HT1080 (cell line): Measurements from ENCODE around the gene OVCA2. TPM values are rescaled to one million over a fixed set of nuclear protein-coding genes. Genes with fewer than 3 reads are reported as not detected.

Experiments
- DNase-seq: peaks from one replicate; pipeline ENCODE4 v3.0.0-alpha.2; 2015; ENCODE audit warnings: low read depth
- polyA plus RNA-seq, 2 experiments: library from polyadenylated mRNA; depleted of rRNA; stranded (reverse); fragments of >200 nt; gene quantifications; 2 replicates each; pipeline ENCODE4 v1.2.3, GENCODE V29; 2015
- total RNA-seq: library from RNA; depleted of rRNA; stranded (reverse); fragments of >200 nt; shearing (Covaris generic); gene quantifications from 2 replicates; pipeline ENCODE4 v1.2.3, GENCODE V29; 2014; rRNA removed

Gene OVCA2
- total RNA-seq, result 44.3 and 54.9 TPM in 2 replicates
- 37.9 and 50.1 TPM in 2 replicates for polyA plus RNA-seq (2015; cell fraction: cytosol; rRNA removed)
- polyA plus RNA-seq (2015; cell fraction: nucleus; rRNA removed), result 17.9 and 21.2 TPM in 2 replicates

DNA sequence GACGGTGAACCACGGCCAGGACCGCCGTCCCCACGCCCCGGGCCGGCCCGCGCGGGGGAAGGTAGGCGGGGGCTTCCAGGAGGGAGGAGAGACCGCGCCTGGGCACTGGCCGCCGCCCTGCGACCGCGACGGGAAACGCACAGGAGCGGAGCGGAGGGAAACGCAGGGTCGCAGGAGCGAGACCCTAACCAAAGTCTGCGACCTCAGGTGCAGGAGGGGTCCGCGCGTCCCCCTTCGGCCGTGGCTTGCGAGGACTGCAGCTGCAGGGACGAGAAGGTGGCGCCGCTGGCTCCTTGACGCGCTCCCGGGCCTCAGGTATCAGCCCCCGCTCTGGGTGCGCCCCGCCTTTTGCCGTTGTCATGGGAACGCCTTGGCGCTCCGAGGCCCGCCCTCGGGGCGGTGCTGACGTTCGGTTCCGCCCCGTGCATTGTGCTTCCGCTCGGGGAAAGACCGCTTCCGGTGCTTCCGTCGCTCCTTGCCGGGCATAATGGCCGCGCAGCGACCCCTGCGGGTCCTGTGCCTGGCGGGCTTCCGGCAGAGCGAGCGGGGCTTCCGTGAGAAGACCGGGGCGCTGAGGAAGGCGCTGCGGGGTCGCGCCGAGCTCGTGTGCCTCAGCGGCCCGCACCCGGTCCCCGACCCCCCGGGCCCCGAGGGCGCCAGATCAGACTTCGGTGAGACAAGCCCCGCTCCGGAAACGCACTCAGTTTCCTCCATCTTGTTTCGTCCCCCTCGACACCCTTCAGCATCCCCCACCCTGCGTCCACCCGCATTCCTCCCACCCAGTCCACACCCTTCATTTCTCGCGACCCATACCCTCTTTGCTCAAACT lies at the start of gene OVCA2:
TSS of gene OVCA2 (plus strand) at position 462 of the 829 bp plus-strand sequence. CDS start at position 488, 26 bp downstream.
- peak; percentile 90 for DNase-seq

DNA sequence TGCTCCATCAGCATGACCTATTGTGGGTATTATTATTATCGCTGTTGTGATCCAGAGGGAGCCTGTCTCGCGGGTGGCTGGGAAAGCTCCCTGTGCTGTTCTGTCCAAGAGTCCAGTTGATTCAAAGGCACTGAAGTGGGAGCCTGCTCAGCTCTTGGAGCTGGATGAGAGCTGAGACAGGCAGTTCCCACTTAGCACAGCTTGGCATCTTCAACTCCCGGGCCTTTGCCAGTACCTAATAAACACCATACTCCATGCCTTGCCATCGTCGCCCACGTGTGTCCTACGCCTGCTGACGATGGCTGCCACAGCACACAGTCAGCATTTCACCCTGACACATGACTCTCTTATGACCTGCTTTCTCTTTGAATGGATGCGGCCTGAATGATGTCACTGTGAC lies 49.3 kb upstream of the OVCA2 start:
- no peak for DNase-seq

DNA sequence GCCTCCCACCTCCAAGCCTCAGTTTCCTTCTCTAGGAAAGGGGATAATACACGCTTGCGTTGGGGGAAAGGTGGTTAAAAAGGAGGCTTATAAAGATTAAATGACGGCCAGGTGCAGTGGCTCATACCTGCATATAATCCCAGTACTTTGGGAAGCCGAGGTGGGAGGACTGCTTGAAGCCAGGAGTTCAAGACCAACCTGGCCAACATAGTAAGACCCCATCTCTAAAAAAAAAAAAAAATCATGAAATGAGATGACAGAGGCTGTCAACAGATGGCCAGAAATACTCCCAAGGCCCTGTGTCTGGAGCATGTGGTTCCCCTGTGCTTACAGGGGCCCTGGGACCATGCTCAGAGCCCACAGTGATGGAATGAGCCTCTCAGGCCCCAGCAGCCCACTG lies 47.1 kb upstream of the OVCA2 start:
- no peak for DNase-seq

DNA sequence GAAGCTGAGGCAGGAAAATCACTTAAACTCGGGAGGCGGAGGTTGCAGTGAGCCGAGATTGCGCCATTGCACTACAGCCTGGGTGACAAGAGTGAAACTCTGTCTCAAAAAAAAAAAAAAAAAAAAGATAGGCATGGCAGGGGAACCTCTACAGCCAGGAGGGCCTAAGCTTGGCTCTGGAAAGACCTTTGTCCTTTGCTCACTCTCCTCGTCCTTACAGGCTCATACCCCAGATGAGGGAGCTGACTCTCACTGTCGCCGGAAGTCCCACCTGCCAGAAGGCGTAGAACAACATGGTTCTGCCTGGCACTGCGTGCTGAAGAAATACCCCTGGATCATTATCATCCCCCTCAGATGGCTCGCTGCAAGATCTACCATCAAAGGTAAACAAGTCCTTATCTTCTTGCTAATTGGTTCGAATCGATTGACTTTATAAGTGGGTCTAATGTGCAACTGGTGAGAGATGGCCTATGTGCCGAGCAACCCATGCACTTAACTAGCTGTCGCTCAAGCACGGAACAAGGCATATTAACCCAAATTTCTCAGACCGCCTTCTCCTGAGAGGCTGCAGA lies 46.4 kb upstream of the OVCA2 start:
- no peak for DNase-seq

DNA sequence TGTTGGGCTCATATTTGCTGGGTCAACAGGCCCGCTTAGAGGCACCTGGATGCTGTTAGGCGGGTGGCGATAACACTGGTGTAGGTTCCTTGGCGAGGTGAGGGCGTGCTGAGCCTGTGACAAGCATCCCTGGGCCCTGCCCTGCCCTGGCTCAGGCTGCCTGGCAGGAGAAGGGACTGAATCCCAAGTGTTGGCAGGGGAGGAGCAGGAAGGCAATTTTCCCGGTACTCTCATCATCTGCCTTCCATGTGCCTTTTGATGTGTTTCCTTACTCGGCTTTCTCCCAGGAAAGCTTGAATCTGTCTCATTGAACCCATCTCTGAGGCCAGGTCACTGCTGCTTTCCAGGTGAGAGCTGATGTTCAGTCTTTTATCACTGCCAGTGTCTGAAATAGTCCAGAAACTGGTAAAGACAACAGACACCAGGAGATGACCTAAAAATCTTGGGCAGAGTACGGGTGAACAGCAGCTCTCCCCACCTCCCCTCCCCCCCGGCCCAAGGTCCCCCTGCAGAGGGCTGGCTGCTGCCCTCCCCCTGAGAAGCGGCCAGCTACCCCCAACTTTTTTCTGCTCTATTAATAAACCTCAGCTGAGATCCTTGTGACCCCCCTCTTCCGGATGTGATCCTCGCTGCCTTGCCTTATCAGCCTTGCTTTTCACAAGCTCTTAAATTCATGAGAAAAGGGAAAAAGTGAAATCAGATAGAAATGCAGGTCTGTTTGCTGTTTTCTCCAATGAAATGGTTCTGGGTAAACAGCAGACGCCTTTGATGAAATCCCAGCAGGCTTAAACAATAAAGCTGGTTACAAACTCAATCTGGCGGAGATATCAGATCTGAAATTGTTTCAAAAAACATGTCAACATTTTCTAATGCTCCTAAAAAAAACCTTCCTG lies 45.7 kb upstream of the OVCA2 start:
- no peak for DNase-seq

DNA sequence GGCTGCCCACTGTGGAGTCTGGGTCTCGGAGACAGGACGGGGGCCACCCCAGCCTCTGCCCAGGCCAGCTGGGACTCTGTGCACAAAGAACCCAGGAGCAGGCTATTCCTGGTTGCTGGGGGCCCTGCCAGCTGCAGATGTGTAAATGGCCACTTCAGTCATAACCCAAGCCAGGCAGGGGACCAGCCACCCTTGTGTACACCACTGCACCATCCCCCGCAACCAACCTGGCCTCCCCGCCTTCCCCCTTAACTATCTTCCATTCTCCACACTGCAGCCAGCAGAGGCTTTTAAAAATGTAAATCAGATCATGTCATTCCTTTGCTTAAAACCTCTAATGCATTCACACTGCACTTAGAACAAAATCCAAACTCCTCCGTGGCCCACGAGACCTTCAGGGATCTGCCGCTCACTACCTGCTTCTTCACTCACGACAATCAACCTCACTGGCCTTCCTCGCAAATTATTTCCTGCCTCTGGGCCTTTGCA lies 45.0 kb upstream of the OVCA2 start:
- no peak for DNase-seq

DNA sequence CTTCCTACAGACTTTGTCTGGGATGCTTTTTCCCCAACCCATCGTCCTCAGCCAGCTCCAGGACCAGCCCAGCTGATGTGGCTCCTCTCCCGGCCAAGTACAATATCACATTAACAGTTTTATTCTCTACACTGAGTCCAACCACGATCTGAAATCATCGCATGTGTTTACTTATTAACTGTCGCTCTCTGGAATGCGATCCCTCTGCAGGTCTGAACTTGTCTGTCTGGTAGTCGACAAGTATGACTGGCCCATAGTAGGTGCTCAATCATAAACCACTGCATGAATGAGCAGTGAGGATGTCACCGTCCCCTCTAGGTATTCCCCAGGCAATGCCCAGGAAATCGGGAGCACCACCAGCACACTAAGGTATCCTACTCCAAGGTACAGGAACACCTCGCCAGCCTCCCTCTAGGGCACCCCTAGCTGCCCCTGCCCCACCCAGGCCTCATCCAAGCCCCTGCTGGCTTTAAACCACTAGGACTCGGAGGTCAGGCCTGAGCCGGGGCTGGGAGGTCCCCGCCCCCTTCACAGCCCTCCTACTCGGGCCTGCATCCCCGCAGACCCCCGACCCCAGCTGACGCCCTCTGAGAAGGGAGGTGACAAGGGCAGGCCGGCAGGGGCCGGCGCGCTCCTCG lies 44.4 kb upstream of the OVCA2 start:
- no peak for DNase-seq

DNA sequence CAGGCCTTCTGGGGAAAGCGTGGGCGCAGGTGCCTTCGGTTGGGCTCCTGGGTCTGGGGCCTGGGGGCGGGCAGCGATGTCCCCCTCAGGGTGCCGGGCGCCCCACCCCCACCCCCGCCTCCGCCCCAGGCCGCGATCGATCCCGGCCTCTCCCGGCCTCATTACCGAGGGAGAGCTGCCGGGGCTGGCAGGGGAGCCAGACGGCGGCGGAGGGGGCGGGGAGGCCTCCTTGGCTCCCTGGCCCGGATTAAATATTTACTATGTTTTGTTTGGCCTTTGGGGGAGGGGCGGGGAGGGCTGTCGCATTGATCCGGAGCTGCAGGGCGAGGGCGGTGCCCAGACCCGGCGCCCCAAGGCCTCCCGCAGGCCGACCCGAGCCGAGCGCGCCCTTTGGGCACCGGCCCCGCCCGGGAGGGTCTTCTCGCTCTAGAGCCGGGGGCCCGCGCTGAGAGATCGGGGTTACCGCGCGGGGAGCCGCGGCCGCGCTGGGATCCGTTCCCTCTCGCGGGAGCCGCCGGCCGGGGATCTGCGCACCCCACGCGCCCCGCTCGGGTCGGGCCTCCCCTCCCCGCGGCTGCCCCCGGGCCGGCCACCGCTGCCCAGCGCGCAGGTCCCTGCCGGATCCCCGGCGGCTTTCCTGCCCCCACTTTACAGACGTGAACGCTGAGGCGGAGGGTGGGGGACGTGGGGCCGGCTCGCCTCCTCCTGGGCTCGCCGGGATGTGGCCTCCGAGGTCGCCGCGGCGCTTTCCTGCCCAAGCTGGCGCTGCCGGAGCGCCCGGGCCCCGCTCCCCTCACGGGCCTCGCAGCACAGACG lies 43.7 kb upstream of the OVCA2 start:
- no peak for DNase-seq

DNA sequence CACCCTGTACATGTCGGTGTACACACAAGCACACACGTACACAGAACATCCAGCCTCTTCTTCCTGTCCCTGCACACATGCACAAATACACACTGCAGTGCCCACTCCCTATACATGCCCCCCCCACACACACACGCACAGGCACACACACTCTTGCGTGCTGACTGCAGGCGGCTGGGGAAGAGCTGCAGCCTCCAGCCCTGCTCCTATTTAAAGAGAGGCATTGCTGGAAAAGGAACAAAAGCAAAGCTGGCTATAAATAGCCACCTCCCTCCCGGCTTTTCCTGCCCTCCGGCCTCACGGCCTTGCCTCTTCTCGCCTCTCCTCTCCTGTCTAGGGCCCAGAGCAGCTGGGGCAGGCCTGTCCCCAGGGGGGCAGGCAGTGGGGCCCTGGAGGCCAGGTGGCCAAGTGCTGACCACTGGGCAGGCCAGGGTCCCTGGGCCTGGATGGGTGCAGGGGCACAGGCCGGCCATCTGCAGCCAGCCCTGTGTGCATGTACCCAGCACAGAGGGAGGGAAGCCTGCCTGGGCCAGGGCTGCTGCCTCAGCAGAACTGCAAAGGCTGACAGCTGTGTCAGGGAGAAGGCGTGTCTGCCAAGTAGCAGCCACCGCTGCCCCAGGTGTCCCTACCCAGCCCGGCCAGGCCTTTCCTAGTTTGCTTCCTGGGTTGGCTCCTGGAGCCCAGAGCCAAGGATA lies 42.1 kb upstream of the OVCA2 start:
- no peak for DNase-seq

DNA sequence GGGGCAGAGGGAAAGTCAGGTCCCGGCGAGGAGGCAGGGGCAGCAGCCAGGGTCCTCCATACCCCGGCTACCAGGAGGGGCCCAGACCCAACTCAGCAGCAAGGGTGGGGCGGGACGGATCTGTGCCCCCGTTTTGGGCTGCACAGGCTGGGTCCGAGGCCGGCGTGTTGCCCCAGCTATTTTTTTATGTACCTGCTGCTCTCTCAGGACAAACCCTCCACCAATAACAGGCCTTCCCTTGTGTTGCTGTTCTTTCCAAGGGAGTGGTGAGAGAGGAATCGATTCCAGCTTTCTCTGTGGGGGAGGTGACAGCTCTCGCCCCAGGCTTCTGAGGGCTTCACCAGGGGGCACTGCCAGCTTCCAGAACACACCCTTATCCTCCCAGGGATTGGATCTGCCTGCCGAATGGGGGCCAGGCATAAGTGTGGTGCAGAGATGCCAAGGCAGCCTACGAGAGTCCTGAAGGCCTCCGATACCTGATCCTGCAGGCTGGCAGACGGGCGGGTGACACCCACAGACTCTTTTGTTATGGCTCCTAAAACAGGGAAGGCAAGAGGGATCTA lies 39.0 kb upstream of the OVCA2 start:
- DNase-seq, result no peak

DNA sequence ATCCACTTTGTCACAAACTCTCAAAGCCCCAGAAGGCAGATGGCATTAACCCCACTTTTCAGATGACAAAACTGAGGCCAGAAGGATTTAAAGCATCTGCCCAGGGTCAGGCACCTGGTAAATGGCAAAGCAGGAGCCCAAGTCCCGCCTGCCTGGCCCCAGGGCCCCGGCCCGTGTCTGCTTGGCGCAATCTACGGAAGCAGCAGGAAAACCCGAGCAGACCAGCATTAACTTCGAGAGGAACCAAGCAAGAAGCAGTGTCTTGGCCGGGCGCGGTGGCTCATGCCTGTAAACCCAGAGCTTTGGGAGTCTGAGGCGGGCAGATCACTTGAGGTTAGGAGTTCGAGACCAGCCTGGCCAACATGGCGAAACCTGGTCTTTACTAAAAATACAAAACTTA lies 38.3 kb upstream of the OVCA2 start:
- DNase-seq, result no peak

DNA sequence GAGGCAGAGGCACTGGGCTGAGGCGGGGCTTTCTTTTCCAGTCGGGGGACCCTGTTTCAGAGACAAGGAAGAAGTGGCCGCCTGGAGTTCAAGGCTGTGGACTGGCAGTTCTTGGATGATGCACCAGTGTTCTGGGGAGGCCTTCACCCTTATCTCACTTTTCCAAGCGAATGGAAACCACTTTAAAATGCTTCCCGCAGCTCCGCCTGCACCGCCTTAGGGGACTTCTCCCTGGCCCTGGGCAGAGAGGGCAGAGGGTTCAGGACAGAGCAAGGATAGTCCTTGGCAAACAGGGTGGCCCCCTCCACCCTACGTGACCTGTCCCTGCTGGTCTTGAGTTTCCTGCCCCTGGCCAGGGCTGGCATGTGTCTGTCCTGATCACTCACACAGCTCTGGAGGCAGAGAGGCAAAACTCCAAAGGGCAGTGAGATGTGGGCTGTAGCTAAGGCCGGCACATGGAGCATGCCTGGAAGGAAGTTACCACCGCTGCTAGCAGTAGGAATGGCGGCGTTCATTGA lies 37.3 kb upstream of the OVCA2 start:
- DNase-seq, result no peak

DNA sequence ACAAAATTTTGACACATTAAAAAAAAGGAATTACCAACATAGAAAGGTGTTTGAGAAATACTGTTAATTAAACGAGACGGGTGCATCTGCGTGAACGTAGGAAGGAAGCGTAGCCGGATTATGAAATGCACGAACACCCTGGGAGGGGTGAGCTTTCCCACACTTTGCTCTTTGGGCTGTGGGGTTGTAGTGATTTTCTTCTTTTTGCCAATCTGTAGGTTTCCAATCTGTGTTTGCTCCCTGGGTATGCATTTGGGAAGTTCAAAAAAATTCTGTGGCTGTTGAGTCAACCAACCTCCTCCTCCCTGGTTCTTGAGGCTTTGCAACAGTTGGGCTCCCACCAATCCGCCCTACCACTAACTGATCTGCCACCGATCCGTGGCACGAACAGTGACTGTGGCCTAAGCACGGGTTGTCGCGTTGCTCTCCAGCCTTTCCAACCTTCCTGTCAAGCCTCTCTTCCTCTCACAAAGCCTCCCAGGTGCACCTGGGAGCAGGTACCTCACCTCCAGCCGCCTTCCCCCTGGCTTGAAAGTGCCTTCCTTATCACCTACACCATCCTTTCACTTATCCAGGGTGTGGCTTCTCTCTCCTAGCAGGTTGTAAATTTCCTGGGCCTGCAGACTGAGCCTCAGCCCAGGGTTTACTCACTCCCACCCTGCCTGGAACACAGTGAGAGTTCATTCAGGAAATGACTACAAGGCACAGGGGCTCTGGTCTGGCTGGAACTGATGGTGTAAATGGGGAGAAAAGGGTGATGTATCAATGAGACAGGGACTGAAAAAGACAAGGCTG lies 33.3 kb upstream of the OVCA2 start:
- peak; percentile 52 for DNase-seq

DNA sequence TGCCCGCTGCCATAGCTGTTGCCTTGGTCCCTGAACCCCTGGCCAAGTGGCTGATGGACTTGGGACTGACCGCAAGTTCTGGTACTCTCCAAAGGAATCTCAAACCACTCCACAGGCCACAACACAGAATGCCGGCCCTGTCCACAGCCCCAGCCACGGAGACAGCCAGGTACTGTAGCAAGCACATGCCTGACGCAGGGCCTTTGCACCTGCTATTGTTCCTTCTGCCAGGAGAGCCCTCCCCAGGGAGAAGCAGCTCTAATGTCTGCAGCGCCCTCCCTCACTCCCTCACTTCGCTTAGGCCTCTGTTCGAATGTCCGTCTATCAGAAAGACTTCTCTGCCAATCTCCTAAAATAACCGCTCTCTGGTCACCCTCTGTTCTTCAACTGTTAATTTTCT lies 32.1 kb upstream of the OVCA2 start:
- DNase-seq, result no peak

DNA sequence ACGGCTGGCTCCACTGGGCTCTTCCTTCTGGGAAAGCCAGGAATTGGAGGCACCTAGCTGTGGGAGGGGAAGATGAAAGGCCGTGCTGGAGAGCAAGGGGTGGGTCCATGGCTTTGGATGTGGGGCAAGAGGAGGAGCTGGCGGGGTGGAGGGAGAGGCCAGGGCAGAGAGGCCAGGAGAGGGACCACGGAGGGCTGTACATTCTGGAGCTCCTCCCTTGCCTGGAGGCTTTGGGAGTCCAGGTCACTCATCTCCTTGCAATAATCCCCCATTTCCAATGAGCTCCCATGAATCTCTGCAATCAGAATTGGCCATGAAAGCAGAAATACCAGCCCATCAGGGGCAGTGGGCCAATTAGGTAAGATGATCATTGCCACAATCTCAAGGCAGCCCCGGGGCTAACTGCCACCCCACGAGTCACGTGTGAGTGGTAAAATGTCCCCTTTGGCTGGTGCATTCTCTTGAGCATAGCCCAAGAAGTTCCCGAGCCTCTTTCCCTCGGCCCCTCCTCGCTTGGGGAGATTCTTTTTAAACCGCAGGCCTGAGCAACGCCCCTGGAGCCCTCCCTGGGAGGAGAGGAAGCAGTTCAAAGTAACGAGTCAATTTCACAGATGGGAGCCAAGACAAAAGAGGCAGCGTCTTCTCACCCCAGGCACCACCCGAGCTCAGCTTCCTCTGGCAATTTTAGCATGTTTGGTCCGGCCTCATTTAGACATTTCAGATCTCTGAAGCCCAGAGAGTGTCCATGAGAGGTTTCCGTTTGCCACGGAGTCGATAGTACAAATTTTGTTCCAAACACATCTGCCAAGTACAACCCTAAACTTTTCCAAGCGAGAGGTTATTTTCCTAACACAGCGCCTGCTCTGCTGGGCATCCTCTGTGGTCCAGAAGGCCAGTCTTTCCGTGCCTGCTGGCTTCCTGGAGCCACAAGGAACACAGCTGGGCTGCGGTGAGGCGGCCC lies 30.1 kb upstream of the OVCA2 start:
- DNase-seq, result peak; percentile 60

DNA sequence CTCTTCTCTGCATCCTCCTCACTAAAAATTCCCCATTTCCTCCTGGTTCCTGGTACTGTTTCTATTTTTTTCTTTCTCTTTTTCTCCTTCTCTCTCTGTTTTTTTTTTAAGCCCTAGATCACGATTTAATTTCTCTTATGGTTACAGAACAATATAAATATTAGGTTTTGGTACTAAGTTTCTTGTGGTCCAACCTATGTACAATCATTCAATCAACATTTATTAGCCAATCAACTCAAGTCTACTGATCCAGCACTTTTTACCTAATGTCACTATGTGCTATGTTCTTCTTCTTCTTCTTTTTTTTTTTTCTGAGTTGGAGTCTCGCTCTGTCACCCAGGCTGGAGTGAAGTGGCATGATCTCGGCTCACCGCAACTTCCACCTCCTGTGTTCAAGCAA lies 29.3 kb upstream of the OVCA2 start:
- DNase-seq, result no peak
